ENCODE results near the gene NPPC.

Gene NPPC

DNA sequence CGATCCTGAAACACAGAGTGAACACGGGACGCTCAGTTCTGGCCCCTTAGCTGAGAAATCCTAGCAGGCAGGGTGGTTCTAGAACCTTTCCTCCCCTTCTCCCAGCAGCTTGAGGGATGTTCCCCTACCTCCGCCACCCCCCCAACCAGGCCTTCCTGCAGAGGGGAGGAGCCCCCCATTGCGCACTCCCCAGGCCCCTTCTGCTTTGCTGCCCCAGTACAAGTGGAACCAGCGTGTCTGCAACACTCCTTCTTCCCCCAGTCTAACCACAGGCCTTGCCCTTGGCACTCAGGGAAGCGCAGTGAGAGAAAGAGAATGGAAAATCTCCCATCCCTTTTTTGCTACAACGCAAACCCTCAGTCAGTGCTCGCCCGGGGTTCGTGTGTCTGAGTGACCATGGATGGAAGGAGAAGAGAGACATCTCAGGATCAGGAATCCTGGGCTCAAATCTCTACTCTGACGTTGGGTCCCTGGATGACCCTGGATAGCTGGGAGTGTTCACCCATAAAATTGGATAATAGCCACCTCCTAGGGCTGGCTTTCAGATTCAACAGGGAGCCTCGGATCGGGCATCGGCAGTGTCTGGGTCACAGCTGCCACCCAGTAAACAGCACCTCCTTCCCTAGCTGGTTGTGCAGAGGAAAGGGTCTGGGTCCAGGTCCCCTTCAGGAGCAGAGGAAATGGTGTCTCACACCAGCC, 3.7 kb downstream of the NPPC start:
- TF ChIP-seq ZFP30 (CRISPR knock-in tag; IDR thresholded peaks at IDR 0.05), result no peak
- TF ChIP-seq POU6F1 (CRISPR knock-in tag; IDR thresholded peaks at IDR 0.05; ENCODE audit: borderline replicate concordance, low read depth), result no peak
- TF ChIP-seq ISL1 (CRISPR knock-in tag; IDR thresholded peaks at IDR 0.05), result no peak
- TF ChIP-seq, protein P1, sequence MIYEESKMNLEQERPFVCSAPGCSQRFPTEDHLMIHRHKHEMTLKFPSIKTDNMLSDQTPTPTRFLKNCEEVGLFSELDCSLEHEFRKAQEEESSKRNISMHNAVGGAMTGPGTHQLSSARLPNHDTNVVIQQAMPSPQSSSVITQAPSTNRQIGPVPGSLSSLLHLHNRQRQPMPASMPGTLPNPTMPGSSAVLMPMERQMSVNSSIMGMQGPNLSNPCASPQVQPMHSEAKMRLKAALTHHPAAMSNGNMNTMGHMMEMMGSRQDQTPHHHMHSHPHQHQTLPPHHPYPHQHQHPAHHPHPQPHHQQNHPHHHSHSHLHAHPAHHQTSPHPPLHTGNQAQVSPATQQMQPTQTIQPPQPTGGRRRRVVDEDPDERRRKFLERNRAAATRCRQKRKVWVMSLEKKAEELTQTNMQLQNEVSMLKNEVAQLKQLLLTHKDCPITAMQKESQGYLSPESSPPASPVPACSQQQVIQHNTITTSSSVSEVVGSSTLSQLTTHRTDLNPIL (CRISPR knock-in tag; IDR thresholded peaks at IDR 0.05; ENCODE audit: low read depth), result no peak
- no peak for TF ChIP-seq TCF4 (CRISPR knock-in tag; IDR thresholded peaks at IDR 0.05; ENCODE audit: borderline replicate concordance)
- no peak for TF ChIP-seq GLIS3 (CRISPR knock-in tag; IDR thresholded peaks at IDR 0.05)
- no peak for TF ChIP-seq RARB (CRISPR knock-in tag; IDR thresholded peaks at IDR 0.05)
- TF ChIP-seq SNAI2 (CRISPR knock-in tag; IDR thresholded peaks at IDR 0.05), result no peak
- no peak for TF ChIP-seq ESRRG (CRISPR knock-in tag; IDR thresholded peaks at IDR 0.05)
- no peak for TF ChIP-seq ZC3H10 (CRISPR knock-in tag; IDR thresholded peaks at IDR 0.05)
- no peak for TF ChIP-seq BACH2 (CRISPR knock-in tag; IDR thresholded peaks at IDR 0.05; ENCODE audit: borderline replicate concordance)
- no peak for TF ChIP-seq TOX (CRISPR knock-in tag; IDR thresholded peaks at IDR 0.05; ENCODE audit: borderline replicate concordance)
- TF ChIP-seq ZNF70 (CRISPR knock-in tag; IDR thresholded peaks at IDR 0.05), result no peak
- no peak for TF ChIP-seq CSDC2 (CRISPR knock-in tag; IDR thresholded peaks at IDR 0.05)
- TF ChIP-seq, protein P2, sequence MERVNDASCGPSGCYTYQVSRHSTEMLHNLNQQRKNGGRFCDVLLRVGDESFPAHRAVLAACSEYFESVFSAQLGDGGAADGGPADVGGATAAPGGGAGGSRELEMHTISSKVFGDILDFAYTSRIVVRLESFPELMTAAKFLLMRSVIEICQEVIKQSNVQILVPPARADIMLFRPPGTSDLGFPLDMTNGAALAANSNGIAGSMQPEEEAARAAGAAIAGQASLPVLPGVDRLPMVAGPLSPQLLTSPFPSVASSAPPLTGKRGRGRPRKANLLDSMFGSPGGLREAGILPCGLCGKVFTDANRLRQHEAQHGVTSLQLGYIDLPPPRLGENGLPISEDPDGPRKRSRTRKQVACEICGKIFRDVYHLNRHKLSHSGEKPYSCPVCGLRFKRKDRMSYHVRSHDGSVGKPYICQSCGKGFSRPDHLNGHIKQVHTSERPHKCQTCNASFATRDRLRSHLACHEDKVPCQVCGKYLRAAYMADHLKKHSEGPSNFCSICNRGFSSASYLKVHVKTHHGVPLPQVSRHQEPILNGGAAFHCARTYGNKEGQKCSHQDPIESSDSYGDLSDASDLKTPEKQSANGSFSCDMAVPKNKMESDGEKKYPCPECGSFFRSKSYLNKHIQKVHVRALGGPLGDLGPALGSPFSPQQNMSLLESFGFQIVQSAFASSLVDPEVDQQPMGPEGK (CRISPR knock-in tag; IDR thresholded peaks at IDR 0.05; ENCODE audit: borderline replicate concordance), result no peak
- TF ChIP-seq PPARA (CRISPR knock-in tag; IDR thresholded peaks at IDR 0.05; ENCODE audit: borderline replicate concordance), result no peak
- no peak for TF ChIP-seq ZNF8 (CRISPR knock-in tag; IDR thresholded peaks at IDR 0.05)
- TF ChIP-seq OSR1 (CRISPR knock-in tag; IDR thresholded peaks at IDR 0.05), result no peak
- no peak for ATAC-seq

DNA sequence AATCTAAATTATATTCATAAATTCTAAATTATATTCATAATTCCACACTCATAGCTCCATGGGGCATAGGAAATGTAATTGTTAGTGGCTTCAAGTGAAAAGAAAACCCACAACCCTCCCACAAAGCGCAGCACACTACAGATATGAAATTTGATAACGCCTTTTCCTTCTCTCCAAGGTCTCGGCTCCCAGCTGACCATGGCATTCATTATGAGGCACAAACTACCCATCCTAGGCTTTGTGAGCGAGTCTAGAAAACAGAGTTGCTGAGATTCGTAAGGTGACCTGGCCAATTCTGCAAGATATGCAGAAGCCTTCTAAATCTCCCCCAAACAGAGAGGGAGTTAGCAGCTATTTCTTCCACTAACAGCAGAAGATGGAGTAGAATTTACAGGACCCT, 5.4 kb downstream of the NPPC start:
- ATAC-seq, result no peak
- TF ChIP-seq, protein P1 (CRISPR knock-in tag; IDR thresholded peaks at IDR 0.05; ENCODE audit: low read depth), result no peak
- TF ChIP-seq OSR1 (CRISPR knock-in tag; IDR thresholded peaks at IDR 0.05), result no peak

DNA sequence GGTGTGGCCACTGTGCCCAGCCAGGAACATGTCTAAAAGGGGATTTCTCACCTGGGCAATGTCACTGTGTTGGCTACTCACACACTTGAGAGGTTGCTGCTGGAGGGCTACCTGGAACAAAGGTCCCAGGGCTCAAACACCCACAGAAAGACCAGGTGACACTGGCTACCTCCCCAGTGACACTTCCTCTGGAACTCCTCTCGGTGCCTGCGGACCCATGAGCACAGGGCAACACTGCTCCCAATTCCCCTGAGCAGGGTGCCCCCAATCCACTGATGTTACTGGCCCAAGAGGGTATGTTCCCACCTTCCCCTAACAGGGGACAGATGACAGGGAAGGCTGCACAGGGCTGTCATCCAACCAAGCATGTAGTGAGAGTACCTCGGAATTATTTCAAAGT, 5.8 kb downstream of the NPPC start:
- ATAC-seq, result no peak
- TF ChIP-seq ZFP30 (CRISPR knock-in tag; IDR thresholded peaks at IDR 0.05), result no peak
- TF ChIP-seq ISL1 (CRISPR knock-in tag; IDR thresholded peaks at IDR 0.05), result no peak
- no peak for TF ChIP-seq BACH2 (CRISPR knock-in tag; IDR thresholded peaks at IDR 0.05; ENCODE audit: borderline replicate concordance)
- TF ChIP-seq ESRRG (CRISPR knock-in tag; IDR thresholded peaks at IDR 0.05), result no peak
- TF ChIP-seq TOX (CRISPR knock-in tag; IDR thresholded peaks at IDR 0.05; ENCODE audit: borderline replicate concordance), result no peak
- TF ChIP-seq, protein P1 (CRISPR knock-in tag; IDR thresholded peaks at IDR 0.05; ENCODE audit: low read depth), result no peak
- no peak for TF ChIP-seq CSDC2 (CRISPR knock-in tag; IDR thresholded peaks at IDR 0.05)
- TF ChIP-seq ZNF8 (CRISPR knock-in tag; IDR thresholded peaks at IDR 0.05), result no peak
- no peak for TF ChIP-seq TSHZ2 (CRISPR knock-in tag; IDR thresholded peaks at IDR 0.05)
- TF ChIP-seq TCF4 (CRISPR knock-in tag; IDR thresholded peaks at IDR 0.05; ENCODE audit: borderline replicate concordance), result no peak
- no peak for TF ChIP-seq OSR1 (CRISPR knock-in tag; IDR thresholded peaks at IDR 0.05)
- no peak for TF ChIP-seq ZFP3 (CRISPR knock-in tag; IDR thresholded peaks at IDR 0.05)
- TF ChIP-seq, protein P3, sequence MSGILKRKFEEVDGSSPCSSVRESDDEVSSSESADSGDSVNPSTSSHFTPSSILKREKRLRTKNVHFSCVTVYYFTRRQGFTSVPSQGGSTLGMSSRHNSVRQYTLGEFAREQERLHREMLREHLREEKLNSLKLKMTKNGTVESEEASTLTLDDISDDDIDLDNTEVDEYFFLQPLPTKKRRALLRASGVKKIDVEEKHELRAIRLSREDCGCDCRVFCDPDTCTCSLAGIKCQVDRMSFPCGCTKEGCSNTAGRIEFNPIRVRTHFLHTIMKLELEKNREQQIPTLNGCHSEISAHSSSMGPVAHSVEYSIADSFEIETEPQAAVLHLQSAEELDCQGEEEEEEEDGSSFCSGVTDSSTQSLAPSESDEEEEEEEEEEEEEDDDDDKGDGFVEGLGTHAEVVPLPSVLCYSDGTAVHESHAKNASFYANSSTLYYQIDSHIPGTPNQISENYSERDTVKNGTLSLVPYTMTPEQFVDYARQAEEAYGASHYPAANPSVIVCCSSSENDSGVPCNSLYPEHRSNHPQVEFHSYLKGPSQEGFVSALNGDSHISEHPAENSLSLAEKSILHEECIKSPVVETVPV (CRISPR knock-in tag; IDR thresholded peaks at IDR 0.05), result no peak
- no peak for TF ChIP-seq RARB (CRISPR knock-in tag; IDR thresholded peaks at IDR 0.05)
- TF ChIP-seq POU6F1 (CRISPR knock-in tag; IDR thresholded peaks at IDR 0.05; ENCODE audit: borderline replicate concordance, low read depth), result no peak
- TF ChIP-seq SNAI2 (CRISPR knock-in tag; IDR thresholded peaks at IDR 0.05), result no peak
- TF ChIP-seq ZNF70 (CRISPR knock-in tag; IDR thresholded peaks at IDR 0.05), result no peak

All from SK-N-SH treated with all-trans-retinoic acid at 6 μM for 48 hours (cell line).